ENCODE results near the gene MYBPC3. TPM values are rescaled to one million over a fixed set of nuclear protein-coding genes. Genes with fewer than 3 reads are reported as not detected.

Gene MYBPC3
- polyA plus RNA-seq, 1 donor, result 0.49 TPM

DNA sequence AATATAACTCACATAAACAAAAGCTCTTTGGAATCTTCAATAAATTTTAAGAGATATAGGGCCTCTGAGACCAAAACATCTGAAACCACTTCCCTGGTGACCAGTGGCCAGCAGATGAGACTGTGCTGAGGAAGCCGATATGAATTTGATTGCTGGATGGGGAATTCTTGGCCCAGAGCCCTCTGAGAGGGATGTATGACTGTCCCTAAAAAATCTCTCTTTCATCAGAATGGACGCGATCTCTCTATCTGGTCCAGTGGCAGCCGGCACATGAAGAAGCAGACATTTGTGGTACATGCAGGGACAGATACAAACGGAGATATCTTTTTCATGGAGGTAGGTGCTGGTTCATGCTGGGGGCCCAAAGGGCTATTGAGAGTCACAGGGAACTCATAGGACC is 37.5 kb downstream of the MYBPC3 start:
- DNase-seq, result no peak

DNA sequence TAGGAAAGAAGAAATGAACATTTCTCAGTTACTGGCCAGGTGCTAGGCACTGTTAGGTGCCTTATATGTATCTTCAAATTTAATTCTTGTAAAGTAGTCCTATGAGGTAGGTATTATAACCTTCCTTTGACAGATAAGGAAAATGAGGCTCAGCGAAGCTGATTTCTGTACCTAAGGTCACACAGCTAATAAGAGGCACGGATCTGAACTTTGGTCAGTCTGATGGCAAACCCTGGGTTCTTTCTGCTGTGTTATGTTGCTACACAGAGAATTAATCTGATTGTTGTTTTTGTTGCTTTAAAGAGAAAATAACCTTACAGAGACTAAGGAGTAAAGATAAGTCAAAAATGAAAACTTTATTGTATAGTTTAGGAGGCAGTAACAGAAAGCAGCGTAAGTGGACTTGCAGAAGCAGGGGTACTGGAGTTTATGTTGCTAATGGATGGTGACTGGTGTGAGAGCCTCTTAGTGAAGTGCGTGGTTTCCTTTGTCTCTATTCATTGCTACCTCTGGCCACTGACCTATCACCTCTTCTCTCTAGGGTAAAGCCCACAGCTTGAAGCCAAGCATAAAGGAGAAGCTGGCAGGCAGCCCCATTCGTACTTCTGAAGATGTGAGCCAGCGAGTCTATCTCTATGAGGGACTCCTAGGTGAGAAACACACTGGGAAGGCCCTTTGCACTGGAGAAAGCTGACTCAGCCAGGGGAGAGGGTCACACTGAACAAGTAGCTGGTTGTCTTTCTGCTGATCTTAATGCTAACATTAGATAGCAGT is 44.3 kb downstream of the MYBPC3 start:
- DNase-seq, result no peak

- no peak for DNase-seq
Observed at GRCh38 chr11:47306484-47306844, 46.0 kb downstream of the MYBPC3 start.

- DNase-seq, result no peak
Observed at GRCh38 chr11:47305734-47306483, 46.6 kb downstream of the MYBPC3 start.

DNA sequence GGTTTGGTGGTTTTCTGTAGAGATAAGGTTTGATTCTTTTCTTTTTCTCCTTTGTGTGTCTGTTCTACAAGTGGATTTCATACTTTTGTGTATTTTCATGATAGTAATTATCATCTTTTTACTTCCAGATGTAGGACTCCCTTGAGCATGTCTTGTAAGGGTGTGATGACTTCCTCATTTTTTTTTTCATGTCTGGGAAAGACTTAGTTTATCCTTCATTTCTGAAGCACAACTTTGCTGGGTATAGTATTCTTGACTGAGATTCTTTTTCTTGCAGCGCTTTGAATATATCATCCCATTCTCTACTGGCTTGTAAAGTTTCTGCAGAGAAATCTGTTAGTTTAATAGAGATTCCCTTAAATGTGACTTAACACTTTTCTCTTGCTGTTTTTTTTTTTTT is 49.6 kb downstream of the MYBPC3 start:
- DNase-seq, result no peak

- no peak for DNase-seq
Observed at GRCh38 chr11:47299078-47299477, 53.4 kb downstream of the MYBPC3 start.

DNA sequence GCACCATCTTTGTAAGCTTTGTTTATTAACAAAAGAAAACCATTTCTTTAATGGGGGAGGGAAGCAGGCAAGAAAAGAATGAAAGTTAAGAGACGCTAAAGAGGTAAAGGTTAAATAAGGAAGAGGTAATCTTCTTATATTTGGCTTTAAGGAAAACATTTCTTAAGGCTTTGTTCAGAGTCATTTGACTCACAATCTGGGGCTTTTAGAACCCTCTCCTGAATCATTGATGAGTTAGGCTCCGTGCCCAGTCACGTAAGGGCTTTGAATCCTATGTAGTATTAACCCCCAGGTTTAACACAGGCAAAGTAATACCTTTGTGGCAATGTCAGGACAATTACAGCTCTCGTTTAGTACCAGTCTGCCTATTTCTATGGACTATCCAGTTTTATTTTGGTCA is 56.5 kb downstream of the MYBPC3 start:
- no peak for DNase-seq

- DNase-seq, result no peak
Observed at GRCh38 chr11:47295385-47295784, 57.1 kb downstream of the MYBPC3 start.

DNA sequence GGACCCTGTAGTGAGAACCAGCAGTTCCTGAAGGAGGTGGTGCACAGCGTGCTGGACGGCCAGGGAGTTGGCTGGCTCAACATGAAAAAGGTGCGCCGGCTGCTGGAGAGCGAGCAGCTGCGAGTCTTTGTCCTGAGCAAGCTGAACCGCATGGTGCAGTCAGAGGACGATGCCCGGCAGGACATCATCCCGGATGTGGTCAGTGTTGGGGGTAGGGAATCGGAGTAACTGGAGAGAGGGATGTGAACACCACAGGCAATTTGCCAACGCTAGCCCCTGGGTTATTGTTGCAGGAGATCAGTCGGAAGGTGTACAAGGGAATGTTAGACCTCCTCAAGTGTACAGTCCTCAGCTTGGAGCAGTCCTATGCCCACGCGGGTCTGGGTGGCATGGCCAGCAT is 62.6 kb downstream of the MYBPC3 start:
- no peak for DNase-seq

DNA sequence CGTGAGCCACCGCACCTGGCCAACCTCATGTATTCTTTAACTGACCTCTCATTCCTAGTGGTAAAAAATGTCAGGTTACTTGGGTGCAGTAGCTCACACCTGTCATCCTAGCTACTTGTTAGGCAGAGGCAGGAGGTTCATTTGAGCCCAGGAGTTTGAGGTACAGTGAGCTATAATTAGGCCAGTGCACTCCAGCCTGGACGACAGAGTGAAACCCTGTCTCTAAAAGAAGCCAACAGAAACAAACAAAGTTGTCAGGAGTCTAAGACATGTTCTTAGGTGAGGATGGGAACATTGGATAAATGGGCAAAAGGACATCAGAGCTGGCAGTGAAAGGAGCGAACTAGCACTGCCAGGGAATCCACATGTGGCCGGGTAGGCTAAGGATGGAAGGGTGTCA is 64.4 kb downstream of the MYBPC3 start:
- DNase-seq, result no peak

DNA sequence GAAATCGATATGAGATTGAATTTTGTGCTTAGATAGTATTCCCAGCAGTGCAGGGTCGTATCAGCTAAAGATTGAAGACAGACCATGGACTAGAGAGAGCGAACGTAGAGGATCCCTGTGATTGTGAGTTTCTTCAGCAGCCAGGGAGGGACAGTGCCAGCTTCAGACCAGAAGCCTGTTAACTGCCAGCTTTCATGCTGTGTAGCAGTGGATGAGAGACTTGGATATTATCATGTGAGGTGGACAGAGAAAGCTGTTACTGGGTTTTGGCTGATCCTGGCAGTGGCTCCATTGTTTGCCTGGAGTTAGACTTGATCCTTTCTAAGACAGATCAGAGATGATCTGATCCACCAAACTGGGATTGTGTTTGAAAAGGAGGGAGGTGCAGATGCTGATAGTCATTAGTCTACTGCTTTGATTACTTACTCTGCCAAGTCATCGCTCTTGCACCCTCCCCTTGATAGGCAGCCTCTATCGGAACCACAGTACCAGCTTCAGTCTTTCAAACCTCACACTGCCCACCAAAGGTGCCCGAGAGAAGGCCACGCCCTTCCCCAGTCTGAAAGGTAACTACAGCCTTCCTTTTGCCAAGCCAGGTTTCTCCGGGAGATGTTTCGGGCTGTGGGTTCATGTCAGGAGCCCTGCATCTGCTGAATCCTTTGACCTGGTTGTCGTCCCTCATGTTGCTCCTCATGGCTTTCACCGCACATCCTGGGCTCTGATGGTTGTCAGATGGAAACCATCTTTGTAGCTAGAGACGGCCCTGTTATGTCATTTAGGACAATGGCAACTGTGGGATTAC is 66.3 kb downstream of the MYBPC3 start:
- no peak for DNase-seq

- DNase-seq, result no peak
Observed at GRCh38 chr11:47284151-47284550, 68.4 kb downstream of the MYBPC3 start.

DNA sequence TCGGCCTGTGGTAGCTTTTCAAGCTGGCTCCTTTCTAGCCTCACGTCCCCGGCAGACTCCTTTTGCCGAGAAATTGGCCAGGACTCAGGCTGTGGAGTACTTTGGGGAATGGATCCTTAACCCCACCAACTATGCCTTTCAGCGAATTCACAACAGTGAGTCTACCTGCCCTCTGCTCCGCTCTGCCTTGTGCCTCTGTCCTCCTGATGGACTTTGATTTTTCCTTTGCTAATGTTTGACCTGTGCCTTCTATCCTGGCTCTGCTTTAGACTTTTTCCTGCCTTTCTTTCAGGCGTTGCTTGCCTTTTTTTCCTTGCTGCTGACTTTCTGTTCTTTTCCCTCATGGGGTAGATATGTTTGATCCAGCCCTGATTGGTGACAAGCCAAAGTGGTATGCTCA is 70.0 kb downstream of the MYBPC3 start:
- DNase-seq, result no peak

Other genes starting within 250 kb of the MYBPC3 start
- 87.8 TPM for gene ARFGAP2, start 175.8 kb downstream of the MYBPC3 start, polyA plus RNA-seq (ENCODE audit: insufficient read length)
- 284 TPM for gene PACSIN3, start 166.3 kb downstream of the MYBPC3 start, polyA plus RNA-seq (ENCODE audit: insufficient read length)
- gene DDB2, start 137.7 kb downstream of the MYBPC3 start, polyA plus RNA-seq (ENCODE audit: insufficient read length), result 14.5 TPM
- gene ACP2, start 103.9 kb downstream of the MYBPC3 start, polyA plus RNA-seq (ENCODE audit: insufficient read length), result 30.8 TPM
- 20.9 TPM for gene NR1H3, start 94.7 kb downstream of the MYBPC3 start, polyA plus RNA-seq (ENCODE audit: insufficient read length)
- 33.7 TPM for gene MADD, start 82.6 kb downstream of the MYBPC3 start, polyA plus RNA-seq (ENCODE audit: insufficient read length)
- 11.3 TPM for gene SPI1, start 25.8 kb upstream of the MYBPC3 start, polyA plus RNA-seq (ENCODE audit: insufficient read length)
- gene SLC39A13, start 55.9 kb upstream of the MYBPC3 start, polyA plus RNA-seq (ENCODE audit: insufficient read length), result 38.8 TPM
- 126 TPM for gene PSMC3, start 73.7 kb upstream of the MYBPC3 start, polyA plus RNA-seq (ENCODE audit: insufficient read length)
- gene RAPSN, start 96.4 kb upstream of the MYBPC3 start, polyA plus RNA-seq (ENCODE audit: insufficient read length), result 126 TPM
- 71.5 TPM for gene CELF1, start 200.4 kb upstream of the MYBPC3 start, polyA plus RNA-seq (ENCODE audit: insufficient read length)
- gene PTPMT1, start 212.9 kb upstream of the MYBPC3 start, polyA plus RNA-seq (ENCODE audit: insufficient read length), result 25.4 TPM
- 16.3 TPM for gene KBTBD4, start 226.3 kb upstream of the MYBPC3 start, polyA plus RNA-seq (ENCODE audit: insufficient read length)
- 86.6 TPM for gene NDUFS3, start 226.4 kb upstream of the MYBPC3 start, polyA plus RNA-seq (ENCODE audit: insufficient read length)
- gene FAM180B, start 234.0 kb upstream of the MYBPC3 start, polyA plus RNA-seq (ENCODE audit: insufficient read length), result 3.0 TPM
- 11.6 TPM for gene C1QTNF4, start 241.7 kb upstream of the MYBPC3 start, polyA plus RNA-seq (ENCODE audit: insufficient read length)

All from hindlimb muscle (tissue), 1 donor.